Kidney epithelial cell (primary cell): ENCODE measurements around the gene INPP5A. TPM values are rescaled to one million over a fixed set of nuclear protein-coding genes. Genes with fewer than 3 reads are reported as not detected.
A peak's percentile ranks its signal among the peaks of the same experiment; 100 is the strongest.

ENCODE experiments used
- DNase-seq: peaks from one replicate; pipeline ENCODE4 v3.0.0-alpha.2; 2010; ENCODE audit warnings: low read depth
- H3K27me3 ChIP-seq: 2 replicates; pipeline ENCODE4 v1.6.0; 2011; ENCODE audit warnings: low read length; ENCODE audit not compliant: control insufficient read depth, insufficient read depth
- H3K36me3 ChIP-seq: 2 replicates; pipeline ENCODE4 v1.5.1; 2011; ENCODE audit warnings: low read length; ENCODE audit not compliant: control insufficient read depth, insufficient read depth
- H3K4me3 ChIP-seq: 2 replicates; pipeline ENCODE4 v1.5.1; 2011; ENCODE audit warnings: low read depth, mild to moderate bottlenecking, control low read depth, low read length
- CTCF ChIP-seq: IDR thresholded peaks from 2 replicates; pipeline ENCODE4 v1.5.1; 2011; ENCODE audit warnings: mild to moderate bottlenecking, moderate library complexity, low read length, control low read depth, inconsistent platforms; ENCODE audit not compliant: insufficient read depth, poor library complexity, severe bottlenecking
- total RNA-seq: library from RNA; depleted of rRNA; stranded (reverse); fragments of >200 nt; gene quantifications from 2 replicates; pipeline ENCODE4 v1.2.3, GENCODE V29; 2015

Gene INPP5A
- total RNA-seq, 1 donor from 2014 or later = 45.1 TPM

- Histone ChIP-seq H3K36me3 (no peaks in the 10 kb centered on the region), H3K27me3 (no peaks in the 10 kb centered on the region), H3K4me3 (no peak overlapping the region)
- TF ChIP-seq CTCF = no peak
- no peak for DNase-seq
These were observed 124.8 kb downstream of the INPP5A start for GRCh38 chr10:132662186-132662920.

GRCh38 chr10:132663666-132664365, 126.2 kb downstream of the INPP5A start:
- no peak overlapping the region for H3K4me3 ChIP-seq
- H3K36me3 ChIP-seq = no peaks in the 10 kb centered on the region
- peak; percentile 4 for TF ChIP-seq CTCF
- DNase-seq = no peak
- no peaks in the 10 kb centered on the region for H3K27me3 ChIP-seq

GRCh38 chr10:132664407-132664806, 126.8 kb downstream of the INPP5A start:
- H3K36me3 ChIP-seq = no peaks in the 10 kb centered on the region
- H3K27me3 ChIP-seq = no peaks in the 10 kb centered on the region
- no peak overlapping the region for H3K4me3 ChIP-seq
- no peak for TF ChIP-seq CTCF
- DNase-seq = no peak

GRCh38 chr10:132664883-132665282, 127.3 kb downstream of the INPP5A start:
- no peaks in the 10 kb centered on the region for H3K27me3 ChIP-seq
- H3K36me3 ChIP-seq = no peaks in the 10 kb centered on the region
- H3K4me3 ChIP-seq = no peak overlapping the region
- TF ChIP-seq CTCF = no peak
- DNase-seq = no peak

GRCh38 chr10:132665946-132666704, 128.5 kb downstream of the INPP5A start:
- H3K36me3 ChIP-seq = no peaks in the 10 kb centered on the region
- H3K27me3 ChIP-seq = no peaks in the 10 kb centered on the region
- peak; percentile 85 for DNase-seq
- no peak for TF ChIP-seq CTCF
- H3K4me3 ChIP-seq = peak overlapping the region; percentile 30
